Mesendoderm (in vitro differentiated cells): ENCODE results near the gene SETD7.
A peak's percentile ranks its signal among the peaks of the same experiment; 100 is the strongest.

ENCODE experiments used
- DNase-seq: peaks from one replicate; pipeline ENCODE4 v3.0.0; 2013
- H2AK5ac ChIP-seq: 2 replicates; pipeline ENCODE4 v1.6.1; 2013; ENCODE audit warnings: low read length, inconsistent platforms
- H2BK120ac ChIP-seq: 2 replicates; pipeline ENCODE4 v1.6.1; 2013; ENCODE audit warnings: low read depth, mild to moderate bottlenecking, low read length, moderate library complexity, mixed read lengths
- H2BK15ac ChIP-seq: replicated peaks from 2 replicates; pipeline ENCODE4 v1.6.1; 2013; ENCODE audit warnings: low read depth, mild to moderate bottlenecking, moderate library complexity
- H2BK5ac ChIP-seq: 2 replicates; pipeline ENCODE4 v1.6.1; 2013; ENCODE audit warnings: low read length, inconsistent platforms
- H3K18ac ChIP-seq: 2 replicates; pipeline ENCODE4 v1.6.1; 2013; ENCODE audit warnings: mild to moderate bottlenecking, low read length, mixed read lengths
- H3K23ac ChIP-seq: one replicate; pipeline ENCODE4 v1.6.1; 2013; ENCODE audit warnings: low read length
- H3K27ac ChIP-seq: 2 replicates; pipeline ENCODE4 v1.5.1; 2013; ENCODE audit warnings: low read depth, mild to moderate bottlenecking, inconsistent platforms, low read length, moderate library complexity
- H3K27me3 ChIP-seq: 2 replicates; pipeline ENCODE4 v1.6.1; 2013; ENCODE audit warnings: low read length, control low read depth, mild to moderate bottlenecking, inconsistent platforms; ENCODE audit not compliant: insufficient read depth, poor library complexity
- H3K36me3 ChIP-seq: 2 replicates; pipeline ENCODE4 v1.6.1; 2013; ENCODE audit warnings: low read length, inconsistent platforms; ENCODE audit not compliant: control insufficient read depth, insufficient read depth
- H3K4ac ChIP-seq: one replicate; pipeline ENCODE4 v1.6.1; 2013; ENCODE audit warnings: low read depth, mild to moderate bottlenecking, low read length, moderate library complexity
- H3K4me1 ChIP-seq: 2 replicates; pipeline ENCODE4 v1.6.1; 2013; ENCODE audit warnings: low read depth, low read length, inconsistent platforms; ENCODE audit not compliant: control insufficient read depth
- H3K4me2 ChIP-seq: 2 replicates; pipeline ENCODE4 v1.6.1; 2013; ENCODE audit warnings: low read length
- H3K4me3 ChIP-seq: 2 replicates; pipeline ENCODE4 v1.5.1; 2013; ENCODE audit warnings: mild to moderate bottlenecking, low read length
- H3K56ac ChIP-seq: one replicate; pipeline ENCODE4 v1.6.1; 2013; ENCODE audit warnings: low read length
- H3K79me1 ChIP-seq: 2 replicates; pipeline ENCODE4 v1.6.1; 2013; ENCODE audit warnings: low read length, inconsistent platforms
- H3K79me2 ChIP-seq: 2 replicates; pipeline ENCODE4 v1.6.1; 2013; ENCODE audit warnings: mild to moderate bottlenecking, low read length; ENCODE audit not compliant: control insufficient read depth, insufficient read depth
- H3K9ac ChIP-seq: 2 replicates; pipeline ENCODE4 v1.6.1; 2013; ENCODE audit warnings: low read length, inconsistent platforms
- H4K5ac ChIP-seq: one replicate; pipeline ENCODE4 v1.6.1; 2013; ENCODE audit warnings: low read length
- H4K8ac ChIP-seq: one replicate; pipeline ENCODE4 v1.6.1; 2013; ENCODE audit warnings: low read depth, mild to moderate bottlenecking, control low read depth, low read length, moderate library complexity
- WGBS: extraction: QIAGEN DNeasy Blood & Tissue Kit; methylation state at CpG from one replicate; pipeline ENCODE4 v1.1.7; 2013; ENCODE audit warnings: low lambda C conversion rate, missing lambda C conversion rate; ENCODE audit not compliant: insufficient coverage; ENCODE audit errors: extremely low coverage; 5-methylcytosine and 5-hydroxymethylcytosine counted together

The SETD7 gene

GRCh38 chr4:139522457-139522856 is 33.6 kb downstream of the SETD7 start:
- no CpG with 5 or more reads among the region's 4 CpGs for WGBS
- peaks cover 2% of the 10 kb centered on the region for H3K36me3 ChIP-seq
- no peak overlapping the region for H3K27ac ChIP-seq

DNA sequence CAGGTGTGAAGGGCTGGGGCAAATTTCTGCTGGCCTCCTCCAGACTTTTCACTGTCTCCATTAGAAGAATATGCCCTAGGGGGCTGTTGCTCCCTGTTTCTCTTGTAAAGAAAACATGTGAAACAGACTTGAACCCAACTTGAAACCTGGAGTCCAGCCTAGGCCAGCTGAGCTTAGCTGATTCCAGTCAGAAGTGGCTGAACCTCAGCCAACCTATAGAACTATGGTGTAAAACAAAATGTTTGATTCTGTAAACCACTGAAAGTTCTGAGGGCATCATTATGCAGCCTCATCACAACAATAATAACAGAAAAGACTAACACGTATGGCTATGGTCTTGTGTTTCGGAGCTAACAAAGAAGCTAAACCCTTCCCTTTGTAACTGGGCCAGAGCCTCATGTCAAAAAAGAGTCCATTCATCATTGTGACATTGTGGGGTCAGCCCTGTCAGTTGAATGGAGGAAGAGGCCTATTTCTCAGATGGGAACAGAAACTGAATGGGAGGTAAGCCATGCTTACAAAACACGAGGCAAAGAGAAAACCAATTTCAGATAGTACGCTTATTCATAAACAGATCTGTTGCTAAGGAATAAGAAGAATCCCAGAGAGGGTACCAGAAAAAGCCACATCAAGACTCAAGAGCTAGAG is 34.1 kb downstream of the SETD7 start:
- no peak overlapping the region for H4K5ac ChIP-seq
- no peak for DNase-seq
- no peak overlapping the region for H3K27ac ChIP-seq
- no peak overlapping the region for H3K18ac ChIP-seq
- H3K79me1 ChIP-seq, result no peaks in the 10 kb centered on the region
- H3K9ac ChIP-seq, result no peak overlapping the region
- H3K4me1 ChIP-seq, result no peaks in the 10 kb centered on the region
- H2BK5ac ChIP-seq, result no peak overlapping the region
- H3K23ac ChIP-seq, result no peak overlapping the region
- H2AK5ac ChIP-seq, result no peak overlapping the region
- H3K36me3 ChIP-seq, result peaks cover 2% of the 10 kb centered on the region
- no peak overlapping the region for H3K4ac ChIP-seq
- H3K4me2 ChIP-seq, result no peak overlapping the region
- no peak overlapping the region for H3K4me3 ChIP-seq
- H3K56ac ChIP-seq, result no peak overlapping the region
- no peak overlapping the region for H4K8ac ChIP-seq
- H2BK120ac ChIP-seq, result no peak overlapping the region
- no peaks in the 10 kb centered on the region for H3K27me3 ChIP-seq
- no peak overlapping the region for H2BK15ac ChIP-seq
- H3K79me2 ChIP-seq, result no peaks in the 10 kb centered on the region
- no CpG with 5 or more reads among the region's 4 CpGs for WGBS

More at GRCh38 chr4:139522457-139522856, 33.6 kb downstream of the SETD7 start:
- H3K4me3 ChIP-seq, result no peak overlapping the region
- peak; percentile 33 for DNase-seq
- no peak overlapping the region for H2BK5ac ChIP-seq
- H3K4me1 ChIP-seq, result no peaks in the 10 kb centered on the region
- no peak overlapping the region for H3K4ac ChIP-seq
- no peak overlapping the region for H3K9ac ChIP-seq
- H4K5ac ChIP-seq, result no peak overlapping the region
- no peaks in the 10 kb centered on the region for H3K27me3 ChIP-seq
- no peak overlapping the region for H4K8ac ChIP-seq
- H3K18ac ChIP-seq, result no peak overlapping the region
- no peak overlapping the region for H2BK120ac ChIP-seq
- no peak overlapping the region for H3K56ac ChIP-seq
- no peak overlapping the region for H2AK5ac ChIP-seq
- no peaks in the 10 kb centered on the region for H3K79me2 ChIP-seq
- no peak overlapping the region for H3K4me2 ChIP-seq
- no peaks in the 10 kb centered on the region for H3K79me1 ChIP-seq
- H2BK15ac ChIP-seq, result no peak overlapping the region
- no peak overlapping the region for H3K23ac ChIP-seq

GRCh38 chr4:139515531-139515958 is 40.5 kb downstream of the SETD7 start:
- Histone ChIP-seq H2BK5ac (no peak overlapping the region), H2BK120ac (no peak overlapping the region), H2AK5ac (no peak overlapping the region), H3K4me1 (no peaks in the 10 kb centered on the region), H3K79me2 (no peaks in the 10 kb centered on the region), H3K4me3 (no peak overlapping the region), H2BK15ac (no peak overlapping the region), H3K9ac (no peak overlapping the region), H3K23ac (no peak overlapping the region), H3K36me3 (peaks cover 4% of the 10 kb centered on the region), H3K27ac (no peak overlapping the region), H3K56ac (no peak overlapping the region), H3K27me3 (no peaks in the 10 kb centered on the region), H3K79me1 (no peaks in the 10 kb centered on the region), H4K5ac (no peak overlapping the region), H3K4ac (no peak overlapping the region), H4K8ac (no peak overlapping the region), H3K18ac (no peak overlapping the region), H3K4me2 (no peak overlapping the region)
- WGBS, result no CpG with 5 or more reads among the region's 4 CpGs
- DNase-seq, result no peak

- Histone ChIP-seq H4K5ac (no peak overlapping the region), H3K9ac (no peak overlapping the region), H3K79me2 (no peaks in the 10 kb centered on the region), H2BK5ac (no peak overlapping the region), H3K79me1 (no peaks in the 10 kb centered on the region), H3K36me3 (peaks cover 6% of the 10 kb centered on the region), H3K4me2 (no peak overlapping the region), H3K27me3 (no peaks in the 10 kb centered on the region), H3K56ac (no peak overlapping the region), H3K4ac (no peak overlapping the region), H3K18ac (no peak overlapping the region), H3K27ac (no peak overlapping the region), H2BK15ac (no peak overlapping the region), H3K4me1 (no peaks in the 10 kb centered on the region), H3K4me3 (no peak overlapping the region), H2AK5ac (no peak overlapping the region), H3K23ac (no peak overlapping the region), H4K8ac (no peak overlapping the region), H2BK120ac (no peak overlapping the region)
- peak; percentile 42 for DNase-seq
- WGBS, result no CpG with 5 or more reads among the region's 8 CpGs
Measured at GRCh38 chr4:139514382-139515059, 41.5 kb downstream of the SETD7 start.

GRCh38 chr4:139511320-139511719 is 44.7 kb downstream of the SETD7 start:
- no peak overlapping the region for H3K4me3 ChIP-seq
- no peaks in the 10 kb centered on the region for H3K4me1 ChIP-seq
- H3K56ac ChIP-seq, result no peak overlapping the region
- H3K9ac ChIP-seq, result no peak overlapping the region
- no peak overlapping the region for H3K23ac ChIP-seq
- H3K79me1 ChIP-seq, result no peaks in the 10 kb centered on the region
- H4K5ac ChIP-seq, result no peak overlapping the region
- WGBS, result no CpG with 5 or more reads among the region's 10 CpGs
- peak; percentile 24 for DNase-seq
- no peaks in the 10 kb centered on the region for H3K27me3 ChIP-seq
- H2BK120ac ChIP-seq, result no peak overlapping the region
- no peak overlapping the region for H2AK5ac ChIP-seq
- H3K4ac ChIP-seq, result no peak overlapping the region
- no peaks in the 10 kb centered on the region for H3K79me2 ChIP-seq
- no peak overlapping the region for H3K18ac ChIP-seq
- H3K36me3 ChIP-seq, result peaks cover 3% of the 10 kb centered on the region
- no peak overlapping the region for H2BK5ac ChIP-seq
- H3K27ac ChIP-seq, result no peak overlapping the region
- no peak overlapping the region for H2BK15ac ChIP-seq
- no peak overlapping the region for H4K8ac ChIP-seq
- H3K4me2 ChIP-seq, result no peak overlapping the region
